ENCODE measurements around the gene OGA.

Gene OGA

DNA sequence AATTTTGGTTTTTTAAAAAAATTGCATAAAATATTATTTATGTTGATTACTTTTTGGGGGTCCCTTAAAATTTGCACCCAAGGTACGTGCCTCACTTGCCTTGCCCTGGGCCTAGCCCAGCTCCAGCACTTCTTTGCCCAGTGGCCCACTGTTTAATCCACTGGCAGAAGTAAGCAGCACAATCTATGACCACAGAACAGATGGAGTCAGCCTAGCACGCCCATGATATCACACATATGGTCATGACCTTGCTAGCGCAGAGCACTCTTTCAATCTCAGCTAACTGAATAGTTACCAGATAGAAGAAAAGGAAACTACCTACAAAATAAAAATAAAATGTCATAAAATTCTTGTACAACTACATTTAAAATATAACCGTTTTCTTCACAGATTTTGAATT, 5.6 kb downstream of the OGA start:
- no peak for ATAC-seq

DNA sequence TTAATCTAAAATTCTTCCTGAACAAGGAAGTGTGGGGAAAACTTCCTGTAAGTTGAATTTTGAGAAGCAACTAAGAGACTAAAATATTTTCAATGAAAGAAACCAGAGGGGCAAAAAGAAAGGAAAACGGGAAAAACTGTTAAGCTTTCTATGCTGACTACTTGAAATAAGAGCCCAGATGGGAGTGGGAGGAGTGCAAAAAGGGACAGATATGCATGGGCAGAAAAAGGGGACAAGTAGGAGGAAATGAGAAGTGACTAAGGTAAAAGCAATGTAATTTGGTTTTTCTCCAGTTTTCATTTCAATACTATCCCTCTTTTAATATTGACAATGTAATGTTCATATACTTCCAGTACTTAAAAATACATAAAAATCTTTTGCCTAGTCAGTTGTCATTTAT, 11.1 kb downstream of the OGA start:
- ATAC-seq = no peak
- no peak for TF ChIP-seq ZFP30 (CRISPR knock-in tag; IDR thresholded peaks at IDR 0.05)
- no peak for TF ChIP-seq ZNF70 (CRISPR knock-in tag; IDR thresholded peaks at IDR 0.05)
- TF ChIP-seq, protein P1, sequence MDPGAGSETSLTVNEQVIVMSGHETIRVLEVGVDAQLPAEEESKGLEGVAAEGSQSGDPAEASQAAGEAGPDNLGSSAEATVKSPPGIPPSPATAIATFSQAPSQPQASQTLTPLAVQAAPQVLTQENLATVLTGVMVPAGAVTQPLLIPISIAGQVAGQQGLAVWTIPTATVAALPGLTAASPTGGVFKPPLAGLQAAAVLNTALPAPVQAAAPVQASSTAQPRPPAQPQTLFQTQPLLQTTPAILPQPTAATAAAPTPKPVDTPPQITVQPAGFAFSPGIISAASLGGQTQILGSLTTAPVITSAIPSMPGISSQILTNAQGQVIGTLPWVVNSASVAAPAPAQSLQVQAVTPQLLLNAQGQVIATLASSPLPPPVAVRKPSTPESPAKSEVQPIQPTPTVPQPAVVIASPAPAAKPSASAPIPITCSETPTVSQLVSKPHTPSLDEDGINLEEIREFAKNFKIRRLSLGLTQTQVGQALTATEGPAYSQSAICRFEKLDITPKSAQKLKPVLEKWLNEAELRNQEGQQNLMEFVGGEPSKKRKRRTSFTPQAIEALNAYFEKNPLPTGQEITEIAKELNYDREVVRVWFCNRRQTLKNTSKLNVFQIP (CRISPR knock-in tag; IDR thresholded peaks at IDR 0.05; ENCODE audit: borderline replicate concordance, low read depth) = no peak
- no peak for TF ChIP-seq ESRRG (CRISPR knock-in tag; IDR thresholded peaks at IDR 0.05)
- no peak for TF ChIP-seq ZFP3 (CRISPR knock-in tag; IDR thresholded peaks at IDR 0.05)
- TF ChIP-seq TOX (CRISPR knock-in tag; IDR thresholded peaks at IDR 0.05; ENCODE audit: borderline replicate concordance) = no peak
- TF ChIP-seq, protein P2, sequence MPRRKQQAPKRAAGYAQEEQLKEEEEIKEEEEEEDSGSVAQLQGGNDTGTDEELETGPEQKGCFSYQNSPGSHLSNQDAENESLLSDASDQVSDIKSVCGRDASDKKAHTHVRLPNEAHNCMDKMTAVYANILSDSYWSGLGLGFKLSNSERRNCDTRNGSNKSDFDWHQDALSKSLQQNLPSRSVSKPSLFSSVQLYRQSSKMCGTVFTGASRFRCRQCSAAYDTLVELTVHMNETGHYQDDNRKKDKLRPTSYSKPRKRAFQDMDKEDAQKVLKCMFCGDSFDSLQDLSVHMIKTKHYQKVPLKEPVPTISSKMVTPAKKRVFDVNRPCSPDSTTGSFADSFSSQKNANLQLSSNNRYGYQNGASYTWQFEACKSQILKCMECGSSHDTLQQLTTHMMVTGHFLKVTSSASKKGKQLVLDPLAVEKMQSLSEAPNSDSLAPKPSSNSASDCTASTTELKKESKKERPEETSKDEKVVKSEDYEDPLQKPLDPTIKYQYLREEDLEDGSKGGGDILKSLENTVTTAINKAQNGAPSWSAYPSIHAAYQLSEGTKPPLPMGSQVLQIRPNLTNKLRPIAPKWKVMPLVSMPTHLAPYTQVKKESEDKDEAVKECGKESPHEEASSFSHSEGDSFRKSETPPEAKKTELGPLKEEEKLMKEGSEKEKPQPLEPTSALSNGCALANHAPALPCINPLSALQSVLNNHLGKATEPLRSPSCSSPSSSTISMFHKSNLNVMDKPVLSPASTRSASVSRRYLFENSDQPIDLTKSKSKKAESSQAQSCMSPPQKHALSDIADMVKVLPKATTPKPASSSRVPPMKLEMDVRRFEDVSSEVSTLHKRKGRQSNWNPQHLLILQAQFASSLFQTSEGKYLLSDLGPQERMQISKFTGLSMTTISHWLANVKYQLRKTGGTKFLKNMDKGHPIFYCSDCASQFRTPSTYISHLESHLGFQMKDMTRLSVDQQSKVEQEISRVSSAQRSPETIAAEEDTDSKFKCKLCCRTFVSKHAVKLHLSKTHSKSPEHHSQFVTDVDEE (CRISPR knock-in tag; IDR thresholded peaks at IDR 0.05) = no peak
- TF ChIP-seq SNAI2 (CRISPR knock-in tag; IDR thresholded peaks at IDR 0.05) = no peak
- TF ChIP-seq GLIS3 (CRISPR knock-in tag; IDR thresholded peaks at IDR 0.05) = no peak

More for the DNA sequence above, 5.6 kb downstream of the OGA start:
- no peak for TF ChIP-seq ZFP3 (CRISPR knock-in tag; IDR thresholded peaks at IDR 0.05)
- no peak for TF ChIP-seq SNAI2 (CRISPR knock-in tag; IDR thresholded peaks at IDR 0.05)
- no peak for TF ChIP-seq RARB (CRISPR knock-in tag; IDR thresholded peaks at IDR 0.05)
- TF ChIP-seq ZFP30 (CRISPR knock-in tag; IDR thresholded peaks at IDR 0.05) = no peak
- TF ChIP-seq, protein P1 (CRISPR knock-in tag; IDR thresholded peaks at IDR 0.05; ENCODE audit: borderline replicate concordance, low read depth) = no peak
- no peak for TF ChIP-seq ZNF8 (CRISPR knock-in tag; IDR thresholded peaks at IDR 0.05)
- TF ChIP-seq ARNTL (CRISPR knock-in tag; IDR thresholded peaks at IDR 0.05; ENCODE audit: borderline replicate concordance, low read depth) = no peak
- TF ChIP-seq BACH2 (CRISPR knock-in tag; IDR thresholded peaks at IDR 0.05; ENCODE audit: borderline replicate concordance) = no peak

DNA sequence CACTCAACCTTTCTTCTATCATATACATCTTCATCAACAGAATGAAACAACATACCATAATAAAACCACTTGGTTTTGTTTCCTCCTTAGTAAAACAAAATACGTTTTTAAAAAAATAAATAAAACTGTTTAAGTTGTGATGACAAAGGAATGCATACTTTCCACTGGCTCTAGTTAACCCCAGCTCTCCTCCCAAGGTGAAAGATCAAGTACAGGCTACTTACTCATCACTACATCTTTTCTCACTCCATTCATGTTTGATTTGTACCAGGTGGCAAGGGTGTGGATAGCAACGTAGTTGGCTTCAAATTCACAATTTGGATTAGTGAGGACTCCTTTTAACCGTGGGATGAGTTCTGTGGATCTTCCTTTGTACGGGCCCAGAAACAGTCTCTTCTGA, 14.7 kb downstream of the OGA start:
- TF ChIP-seq, protein P2 (CRISPR knock-in tag; IDR thresholded peaks at IDR 0.05) = no peak
- TF ChIP-seq ISL1 (CRISPR knock-in tag; IDR thresholded peaks at IDR 0.05) = no peak
- TF ChIP-seq, protein P3, sequence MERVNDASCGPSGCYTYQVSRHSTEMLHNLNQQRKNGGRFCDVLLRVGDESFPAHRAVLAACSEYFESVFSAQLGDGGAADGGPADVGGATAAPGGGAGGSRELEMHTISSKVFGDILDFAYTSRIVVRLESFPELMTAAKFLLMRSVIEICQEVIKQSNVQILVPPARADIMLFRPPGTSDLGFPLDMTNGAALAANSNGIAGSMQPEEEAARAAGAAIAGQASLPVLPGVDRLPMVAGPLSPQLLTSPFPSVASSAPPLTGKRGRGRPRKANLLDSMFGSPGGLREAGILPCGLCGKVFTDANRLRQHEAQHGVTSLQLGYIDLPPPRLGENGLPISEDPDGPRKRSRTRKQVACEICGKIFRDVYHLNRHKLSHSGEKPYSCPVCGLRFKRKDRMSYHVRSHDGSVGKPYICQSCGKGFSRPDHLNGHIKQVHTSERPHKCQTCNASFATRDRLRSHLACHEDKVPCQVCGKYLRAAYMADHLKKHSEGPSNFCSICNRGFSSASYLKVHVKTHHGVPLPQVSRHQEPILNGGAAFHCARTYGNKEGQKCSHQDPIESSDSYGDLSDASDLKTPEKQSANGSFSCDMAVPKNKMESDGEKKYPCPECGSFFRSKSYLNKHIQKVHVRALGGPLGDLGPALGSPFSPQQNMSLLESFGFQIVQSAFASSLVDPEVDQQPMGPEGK (CRISPR knock-in tag; IDR thresholded peaks at IDR 0.05; ENCODE audit: borderline replicate concordance) = no peak
- TF ChIP-seq ZNF565 (CRISPR knock-in tag; conservative IDR thresholded peaks at IDR 0.05; ENCODE audit: low read depth) = no peak
- no peak for TF ChIP-seq OSR1 (CRISPR knock-in tag; IDR thresholded peaks at IDR 0.05)
- no peak for TF ChIP-seq ZFP3 (CRISPR knock-in tag; IDR thresholded peaks at IDR 0.05)
- no peak for TF ChIP-seq GLIS3 (CRISPR knock-in tag; IDR thresholded peaks at IDR 0.05)
- TF ChIP-seq TOX (CRISPR knock-in tag; IDR thresholded peaks at IDR 0.05; ENCODE audit: borderline replicate concordance) = no peak
- TF ChIP-seq, protein P4, sequence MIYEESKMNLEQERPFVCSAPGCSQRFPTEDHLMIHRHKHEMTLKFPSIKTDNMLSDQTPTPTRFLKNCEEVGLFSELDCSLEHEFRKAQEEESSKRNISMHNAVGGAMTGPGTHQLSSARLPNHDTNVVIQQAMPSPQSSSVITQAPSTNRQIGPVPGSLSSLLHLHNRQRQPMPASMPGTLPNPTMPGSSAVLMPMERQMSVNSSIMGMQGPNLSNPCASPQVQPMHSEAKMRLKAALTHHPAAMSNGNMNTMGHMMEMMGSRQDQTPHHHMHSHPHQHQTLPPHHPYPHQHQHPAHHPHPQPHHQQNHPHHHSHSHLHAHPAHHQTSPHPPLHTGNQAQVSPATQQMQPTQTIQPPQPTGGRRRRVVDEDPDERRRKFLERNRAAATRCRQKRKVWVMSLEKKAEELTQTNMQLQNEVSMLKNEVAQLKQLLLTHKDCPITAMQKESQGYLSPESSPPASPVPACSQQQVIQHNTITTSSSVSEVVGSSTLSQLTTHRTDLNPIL (CRISPR knock-in tag; IDR thresholded peaks at IDR 0.05; ENCODE audit: low read depth) = no peak
- no peak for TF ChIP-seq RARB (CRISPR knock-in tag; IDR thresholded peaks at IDR 0.05)
- no peak for TF ChIP-seq PPARA (CRISPR knock-in tag; IDR thresholded peaks at IDR 0.05; ENCODE audit: borderline replicate concordance)
- TF ChIP-seq ZFP30 (CRISPR knock-in tag; IDR thresholded peaks at IDR 0.05) = no peak
- no peak for TF ChIP-seq ZC3H10 (CRISPR knock-in tag; IDR thresholded peaks at IDR 0.05)
- no peak for TF ChIP-seq ZNF8 (CRISPR knock-in tag; IDR thresholded peaks at IDR 0.05)
- no peak for TF ChIP-seq TCF4 (CRISPR knock-in tag; IDR thresholded peaks at IDR 0.05; ENCODE audit: borderline replicate concordance)
- no peak for TF ChIP-seq CSDC2 (CRISPR knock-in tag; IDR thresholded peaks at IDR 0.05)
- no peak for TF ChIP-seq BACH2 (CRISPR knock-in tag; IDR thresholded peaks at IDR 0.05; ENCODE audit: borderline replicate concordance)
- TF ChIP-seq ESRRG (CRISPR knock-in tag; IDR thresholded peaks at IDR 0.05) = no peak
- no peak for TF ChIP-seq ARNTL (CRISPR knock-in tag; IDR thresholded peaks at IDR 0.05; ENCODE audit: borderline replicate concordance, low read depth)
- no peak for TF ChIP-seq SNAI2 (CRISPR knock-in tag; IDR thresholded peaks at IDR 0.05)
- no peak for ATAC-seq
